ENCODE measurements around the gene FHOD3. TPM values are rescaled to one million over a fixed set of nuclear protein-coding genes. Genes with fewer than 3 reads are reported as not detected.

Gene FHOD3
- total and polyA plus RNA-seq, 9 of the 15 experiments (the other 6 are each of a cell fraction or from before 2014, with no cell fraction given): 0.11 TPM; not detected in 8

DNA sequence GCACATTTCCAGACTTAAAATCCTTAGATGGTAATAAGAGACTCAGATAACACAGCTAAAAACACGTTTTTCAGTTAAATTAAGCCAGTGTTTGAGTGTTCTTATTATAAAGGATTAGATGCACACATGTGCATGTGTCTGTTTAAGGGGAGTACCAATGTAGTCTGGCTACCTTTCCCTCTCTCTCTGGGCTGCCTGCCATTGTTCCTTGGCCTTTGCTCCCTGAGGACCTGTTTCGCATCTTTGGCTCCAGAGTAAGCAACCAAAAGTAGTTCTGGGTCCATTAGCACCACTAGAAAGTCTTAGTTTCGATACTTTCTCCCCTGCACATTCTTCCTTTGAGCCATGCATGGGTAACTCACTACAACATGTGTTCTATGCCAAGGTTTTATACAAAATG is 303.0 kb downstream of the FHOD3 start:
- no peak overlapping the region for H3K4me3 ChIP-seq
- no peak for DNase-seq (ENCODE audit: extremely low read depth in 1 of 4, low spot score in 3 of 4)
- H3K4me2 ChIP-seq (ENCODE audit: insufficient read depth, low read length): no peak overlapping the region
- TF ChIP-seq RAD21 (CRISPR knock-in tag; conservative IDR thresholded peaks at IDR 0.05 in 1 of 2, IDR thresholded peaks at IDR 0.05 in 1 of 2) (no peak), GATAD2B (IDR thresholded peaks at IDR 0.05; ENCODE audit: borderline replicate concordance) (no peak), ZKSCAN3 (CRISPR knock-in tag; IDR thresholded peaks at IDR 0.05) (no peak)
- TF ChIP-seq, protein P1, sequence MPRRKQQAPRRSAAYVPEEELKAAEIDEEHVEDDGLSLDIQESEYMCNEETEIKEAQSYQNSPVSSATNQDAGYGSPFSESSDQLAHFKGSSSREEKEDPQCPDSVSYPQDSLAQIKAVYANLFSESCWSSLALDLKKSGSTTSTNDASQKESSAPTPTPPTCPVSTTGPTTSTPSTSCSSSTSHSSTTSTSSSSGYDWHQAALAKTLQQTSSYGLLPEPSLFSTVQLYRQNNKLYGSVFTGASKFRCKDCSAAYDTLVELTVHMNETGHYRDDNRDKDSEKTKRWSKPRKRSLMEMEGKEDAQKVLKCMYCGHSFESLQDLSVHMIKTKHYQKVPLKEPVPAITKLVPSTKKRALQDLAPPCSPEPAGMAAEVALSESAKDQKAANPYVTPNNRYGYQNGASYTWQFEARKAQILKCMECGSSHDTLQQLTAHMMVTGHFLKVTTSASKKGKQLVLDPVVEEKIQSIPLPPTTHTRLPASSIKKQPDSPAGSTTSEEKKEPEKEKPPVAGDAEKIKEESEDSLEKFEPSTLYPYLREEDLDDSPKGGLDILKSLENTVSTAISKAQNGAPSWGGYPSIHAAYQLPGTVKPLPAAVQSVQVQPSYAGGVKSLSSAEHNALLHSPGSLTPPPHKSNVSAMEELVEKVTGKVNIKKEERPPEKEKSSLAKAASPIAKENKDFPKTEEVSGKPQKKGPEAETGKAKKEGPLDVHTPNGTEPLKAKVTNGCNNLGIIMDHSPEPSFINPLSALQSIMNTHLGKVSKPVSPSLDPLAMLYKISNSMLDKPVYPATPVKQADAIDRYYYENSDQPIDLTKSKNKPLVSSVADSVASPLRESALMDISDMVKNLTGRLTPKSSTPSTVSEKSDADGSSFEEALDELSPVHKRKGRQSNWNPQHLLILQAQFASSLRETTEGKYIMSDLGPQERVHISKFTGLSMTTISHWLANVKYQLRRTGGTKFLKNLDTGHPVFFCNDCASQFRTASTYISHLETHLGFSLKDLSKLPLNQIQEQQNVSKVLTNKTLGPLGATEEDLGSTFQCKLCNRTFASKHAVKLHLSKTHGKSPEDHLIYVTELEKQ (CRISPR knock-in tag; IDR thresholded peaks at IDR 0.05): no peak
- H3K9ac ChIP-seq (ENCODE audit: insufficient read depth in 1 of 2, low read depth in 2 of 2, low read length in 2 of 2): no peak overlapping the region
- H2AFZ ChIP-seq (ENCODE audit: low read depth, low read length): no peak overlapping the region
- CTCF ChIA-PET (ENCODE audit: low intra/inter-chr PET ratio): no interaction called here
- no peaks in the 10 kb centered on the region for H3K36me3 ChIP-seq (ENCODE audit: control insufficient read depth, insufficient read depth, low read length)
- H3K4me1 ChIP-seq (replicated peaks in 1 of 2; ENCODE audit: control insufficient read depth in 2 of 2, insufficient read depth in 2 of 2, low read length in 2 of 2): no peaks in the 10 kb centered on the region
- WGBS (ENCODE audit: insufficient coverage, low coverage, missing lambda C conversion rate): 0% methylated on average over 3 of the region's 3 CpGs
- H3K27ac ChIP-seq (ENCODE audit: extremely low read depth, low read depth, low read length): no peak overlapping the region
- H3K9me3 ChIP-seq (replicated peaks; ENCODE audit: control insufficient read depth, insufficient read depth, low read depth, low read length): no peaks in the 10 kb centered on the region
- ATAC-seq: no peak
- no TSS peak for BruUV-seq (replicated peaks)
- no peaks in the 10 kb centered on the region for H4K20me1 ChIP-seq (replicated peaks; ENCODE audit: control insufficient read depth, insufficient read depth, low read length)
- POLR2A ChIA-PET: no interaction called here
- H3K9me1 ChIP-seq (ENCODE audit: control insufficient read depth, insufficient read depth, low read length): no peaks in the 10 kb centered on the region
- FAIRE-seq: no peak
- in situ Hi-C loops (cut with MboI) (no loop called here), intact Hi-C loops (cut with micrococcal nuclease) (no loop called here)
- no peaks in the 10 kb centered on the region for H3K79me2 ChIP-seq (ENCODE audit: control insufficient read depth, insufficient read depth, low read length)
- H3K27me3 ChIP-seq (ENCODE audit: control insufficient read depth in 2 of 2, insufficient read depth in 2 of 2, low read length in 2 of 2): peaks cover 5 to 8% of the 10 kb centered on the region in 2 experiments; a peak in 3 of 5 replicates

All from K562 (cell line).